Panc1 (cell line): ENCODE results near the gene OR6V1. TPM values are rescaled to one million over a fixed set of nuclear protein-coding genes. Genes with fewer than 3 reads are reported as not detected.
A peak's percentile ranks its signal among the peaks of the same experiment; 100 is the strongest.

ENCODE experiments used
- ATAC-seq: fragments of 200-7000 bp; cut with Tn5 transposase; 2 replicates; pipeline ENCODE4 v1.9.1; 2020; ENCODE audit warnings: mild to moderate bottlenecking, moderate library complexity
- BruUV-seq: library from RNA; stranded (reverse); fragments of 400-500 nt; replicated peaks from 2 replicates; lab custom pipeline; 2021; lab: Mats Ljungman, UMichigan
- CTCF ChIA-PET: fragments of 300-600 bp; sonication (Branson Sonifier 250); formaldehyde crosslinking; loops from one replicate; lab custom pipeline; 2022; ENCODE audit warnings: antibody characterized with exemption; lab: Charles Lee
- POLR2A ChIA-PET: fragments of 300-600 bp; sonication (Branson Sonifier 250); formaldehyde crosslinking; loops from one replicate; lab custom pipeline; 2022; ENCODE audit warnings: antibody characterized with exemption; lab: Charles Lee
- DNase-seq: peaks from one replicate; pipeline ENCODE4 v3.0.0-alpha.2; 2010; ENCODE audit warnings: low read depth, low spot score
- H3K27ac ChIP-seq: 2 replicates; pipeline ENCODE4 v1.5.1; 2011; ENCODE audit warnings: mild to moderate bottlenecking, low read length, inconsistent platforms
- H3K27me3 ChIP-seq: fragments of 200-500 bp; sonication (Bioruptor generic); 2 replicates; pipeline ENCODE4 v1.6.0; 2014; ENCODE audit warnings: low read length, inconsistent platforms; ENCODE audit not compliant: control insufficient read depth, insufficient read depth
- H3K36me3 ChIP-seq: fragments of 200-500 bp; sonication (Bioruptor generic); 2 replicates; pipeline ENCODE4 v1.5.1; 2014; ENCODE audit warnings: inconsistent platforms, mild to moderate bottlenecking, low read length, moderate library complexity; ENCODE audit not compliant: control insufficient read depth, insufficient read depth
- H3K4me1 ChIP-seq: 2 replicates; pipeline ENCODE4 v1.5.1; 2011; ENCODE audit warnings: inconsistent platforms, mild to moderate bottlenecking, low read length, moderate library complexity; ENCODE audit not compliant: control insufficient read depth, insufficient read depth
- H3K4me3 ChIP-seq, 2 experiments: 2 replicates each; pipeline ENCODE4 v1.5.1; 2011 to 2012; ENCODE audit warnings: low read depth in 2 of 2, low read length in 2 of 2, mild to moderate bottlenecking in 2 of 2, inconsistent platforms in 1 of 2, moderate library complexity in 1 of 2
- H3K9me3 ChIP-seq: fragments of 200-500 bp; sonication (Bioruptor generic); 2 replicates; pipeline ENCODE4 v1.5.1; 2014; ENCODE audit warnings: low read depth, mild to moderate bottlenecking, inconsistent platforms, low read length, moderate library complexity; ENCODE audit not compliant: control insufficient read depth, insufficient read depth
- CTCF ChIP-seq: fragments of 450-650 bp; IDR thresholded peaks from 2 replicates; pipeline ENCODE4 v1.5.1; 2017; ENCODE audit warnings: mild to moderate bottlenecking
- POLR2AphosphoS5 ChIP-seq: IDR thresholded peaks from 2 replicates; pipeline ENCODE4 v1.6.1; 2012; ENCODE audit warnings: mild to moderate bottlenecking, low read depth, low read length, moderate library complexity
- REST ChIP-seq, 2 experiments: IDR thresholded peaks; 2 replicates each; pipeline ENCODE4 v1.6.1; 2011 to 2012; ENCODE audit warnings: low read depth in 2 of 2, control low read depth in 1 of 2, low read length in 1 of 2, mild to moderate bottlenecking in 1 of 2, moderate library complexity in 1 of 2; ENCODE audit not compliant: insufficient read depth in 1 of 2
- SIN3A ChIP-seq: IDR thresholded peaks from 2 replicates; pipeline ENCODE4 v1.6.1; 2012; ENCODE audit warnings: low read depth, mild to moderate bottlenecking, low read length, moderate library complexity, borderline replicate concordance; ENCODE audit not compliant: insufficient read depth
- TCF7L2 ChIP-seq: IDR thresholded peaks from 2 replicates; pipeline ENCODE4 v1.6.1; 2011; ENCODE audit warnings: mild to moderate bottlenecking, low read depth, low read length, inconsistent platforms
- in situ Hi-C: cut with HindIII; loops from 2 replicates; pipeline ENCODE4 v1.10.0; 2016; ENCODE audit warnings: low sequenced_read_pairs, low pct_unique_long_range_greater_than_20kb
- intact Hi-C: fragments of 100-400 bp; cut with micrococcal nuclease; formaldehyde crosslinking; loops from one replicate; pipeline ENCODE4 v1.10.0; 2022; ENCODE audit not compliant: unreplicated experiment
- total RNA-seq: library from RNA; stranded (reverse); gene quantifications from one replicate; pipeline ENCODE4 v1.2.1, GENCODE V29; 2021; ENCODE audit not compliant: unreplicated experiment

OR6V1 gene
- total RNA-seq, 1 experiment from 2014 or later: not detected

GRCh38 chr7:143008007-143008901, 43.9 kb upstream of the OR6V1 start:
- H3K27ac ChIP-seq: no peak overlapping the region
- ChIA-PET POLR2A (no interaction called here), CTCF (interaction anchor here (5.7 kb wide), 1 partner anchor 207 kb away, joined by 66 read pairs; no protein-coding TSS in a partner anchor)
- no peak overlapping the region for H3K4me3 ChIP-seq
- DNase-seq (peak; percentile 51), ATAC-seq (peak; percentile 95)
- H3K36me3 ChIP-seq: no peaks in the 10 kb centered on the region
- no TSS peak for BruUV-seq
- in situ Hi-C loops: loop anchor here (25.0 kb wide), 1 partner anchor 204 kb away; the partner anchor contains the start of gene TAS2R40
- no peak for TF ChIP-seq TCF7L2
- TF ChIP-seq CTCF: peak; percentile 94
- no peak for TF ChIP-seq SIN3A
- intact Hi-C loops: loop anchor here (10.0 kb wide), 1 partner anchor 373 kb away; no protein-coding TSS in a partner anchor
- peaks cover 12% of the 10 kb centered on the region for H3K27me3 ChIP-seq
- no peaks in the 10 kb centered on the region for H3K9me3 ChIP-seq
- H3K4me1 ChIP-seq: no peaks in the 10 kb centered on the region

GRCh38 chr7:143012001-143012400, 40.1 kb upstream of the OR6V1 start:
- ChIA-PET POLR2A (no interaction called here), CTCF (interaction anchor here (1.0 kb wide), 1 partner anchor 203 kb away, joined by 5 read pairs; no protein-coding TSS in a partner anchor)
- Histone ChIP-seq H3K4me1 (no peaks in the 10 kb centered on the region), H3K9me3 (no peaks in the 10 kb centered on the region), H3K36me3 (no peaks in the 10 kb centered on the region), H3K4me3 (no peak overlapping the region), H3K27ac (no peak overlapping the region), H3K27me3 (peaks cover 2% of the 10 kb centered on the region)
- BruUV-seq: no TSS peak
- ATAC-seq (no peak), DNase-seq (no peak)
- in situ Hi-C loops: loop anchor here (25.0 kb wide), 1 partner anchor 200 kb away; the partner anchor contains the start of gene TAS2R40
- intact Hi-C loops: no loop called here
- TF ChIP-seq TCF7L2: no peak

- Histone ChIP-seq H3K27me3 (peaks cover 2% of the 10 kb centered on the region; the same call in 1 of the 2 replicates), H3K9me3 (no peaks in the 10 kb centered on the region), H3K4me1 (no peaks in the 10 kb centered on the region), H3K4me3 (no peak overlapping the region), H3K36me3 (no peaks in the 10 kb centered on the region), H3K27ac (no peak overlapping the region)
- ChIA-PET POLR2A (no interaction called here), CTCF (interaction anchor here (1.0 kb wide), 1 partner anchor 203 kb away, joined by 5 read pairs; no protein-coding TSS in a partner anchor)
- in situ Hi-C loops: loop anchor here (25.0 kb wide), 1 partner anchor 200 kb away; the partner anchor contains the start of gene TAS2R40
- DNase-seq: no peak
- intact Hi-C loops: no loop called here
- TF ChIP-seq TCF7L2: no peak
- no peak for TF ChIP-seq POLR2AphosphoS5
- no peak for TF ChIP-seq CTCF
- TF ChIP-seq SIN3A: no peak
- no peak for TF ChIP-seq REST (IDR thresholded peaks at IDR 0.05; ENCODE audit: insufficient read depth in 1 of 2, low read depth in 2 of 2, low read length in 1 of 2)
- no TSS peak for BruUV-seq
- ATAC-seq: no peak
Observed at GRCh38 chr7:143012409-143012808, 39.7 kb upstream of the OR6V1 start.
